ENCODE results near the gene LGALS7B.

The LGALS7B gene

GRCh38 chr19:38838986-38839761 is 50.2 kb downstream of the LGALS7B start:
- H2AFZ ChIP-seq (ENCODE audit: low read length) = no peak overlapping the region
- no peak overlapping the region for H3K4me2 ChIP-seq (ENCODE audit: low read length)
- H3K9me2 ChIP-seq (ENCODE audit: low read depth, low read length) = no peaks in the 10 kb centered on the region
- no peak overlapping the region for H3K27ac ChIP-seq (ENCODE audit: low read depth, low read length, poor library complexity, severe bottlenecking)
- peaks cover 17% of the 10 kb centered on the region for H3F3A ChIP-seq (ENCODE audit: insufficient read depth, low read length)
- TF ChIP-seq, protein P1, sequence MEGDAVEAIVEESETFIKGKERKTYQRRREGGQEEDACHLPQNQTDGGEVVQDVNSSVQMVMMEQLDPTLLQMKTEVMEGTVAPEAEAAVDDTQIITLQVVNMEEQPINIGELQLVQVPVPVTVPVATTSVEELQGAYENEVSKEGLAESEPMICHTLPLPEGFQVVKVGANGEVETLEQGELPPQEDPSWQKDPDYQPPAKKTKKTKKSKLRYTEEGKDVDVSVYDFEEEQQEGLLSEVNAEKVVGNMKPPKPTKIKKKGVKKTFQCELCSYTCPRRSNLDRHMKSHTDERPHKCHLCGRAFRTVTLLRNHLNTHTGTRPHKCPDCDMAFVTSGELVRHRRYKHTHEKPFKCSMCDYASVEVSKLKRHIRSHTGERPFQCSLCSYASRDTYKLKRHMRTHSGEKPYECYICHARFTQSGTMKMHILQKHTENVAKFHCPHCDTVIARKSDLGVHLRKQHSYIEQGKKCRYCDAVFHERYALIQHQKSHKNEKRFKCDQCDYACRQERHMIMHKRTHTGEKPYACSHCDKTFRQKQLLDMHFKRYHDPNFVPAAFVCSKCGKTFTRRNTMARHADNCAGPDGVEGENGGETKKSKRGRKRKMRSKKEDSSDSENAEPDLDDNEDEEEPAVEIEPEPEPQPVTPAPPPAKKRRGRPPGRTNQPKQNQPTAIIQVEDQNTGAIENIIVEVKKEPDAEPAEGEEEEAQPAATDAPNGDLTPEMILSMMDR (IDR thresholded peaks at IDR 0.05; ENCODE audit: low read length) = no peak
- TF ChIP-seq EZH2 (IDR thresholded peaks at IDR 0.05; ENCODE audit: borderline replicate concordance, low read length) = no peak
- H3K27me3 ChIP-seq (ENCODE audit: insufficient read depth, low read length) = no peaks in the 10 kb centered on the region
- H4K20me1 ChIP-seq (ENCODE audit: insufficient read depth, low read length) = peaks cover 3% of the 10 kb centered on the region; the same call in 1 of the 2 replicates
- no peak overlapping the region for H3K4me3 ChIP-seq (ENCODE audit: low read depth, low read length, poor library complexity, severe bottlenecking)
- H3K36me3 ChIP-seq (ENCODE audit: insufficient read depth, low read length) = peaks cover 90% of the 10 kb centered on the region
- no peaks in the 10 kb centered on the region for H3K9me3 ChIP-seq (ENCODE audit: low read length)
- peaks cover 7% of the 10 kb centered on the region for H3K4me1 ChIP-seq (ENCODE audit: insufficient read depth, low read length, severe bottlenecking)
- H3K79me2 ChIP-seq (ENCODE audit: insufficient read depth, low read length) = no peaks in the 10 kb centered on the region
- no peak overlapping the region for H3K9ac ChIP-seq (ENCODE audit: low read length)

DNA sequence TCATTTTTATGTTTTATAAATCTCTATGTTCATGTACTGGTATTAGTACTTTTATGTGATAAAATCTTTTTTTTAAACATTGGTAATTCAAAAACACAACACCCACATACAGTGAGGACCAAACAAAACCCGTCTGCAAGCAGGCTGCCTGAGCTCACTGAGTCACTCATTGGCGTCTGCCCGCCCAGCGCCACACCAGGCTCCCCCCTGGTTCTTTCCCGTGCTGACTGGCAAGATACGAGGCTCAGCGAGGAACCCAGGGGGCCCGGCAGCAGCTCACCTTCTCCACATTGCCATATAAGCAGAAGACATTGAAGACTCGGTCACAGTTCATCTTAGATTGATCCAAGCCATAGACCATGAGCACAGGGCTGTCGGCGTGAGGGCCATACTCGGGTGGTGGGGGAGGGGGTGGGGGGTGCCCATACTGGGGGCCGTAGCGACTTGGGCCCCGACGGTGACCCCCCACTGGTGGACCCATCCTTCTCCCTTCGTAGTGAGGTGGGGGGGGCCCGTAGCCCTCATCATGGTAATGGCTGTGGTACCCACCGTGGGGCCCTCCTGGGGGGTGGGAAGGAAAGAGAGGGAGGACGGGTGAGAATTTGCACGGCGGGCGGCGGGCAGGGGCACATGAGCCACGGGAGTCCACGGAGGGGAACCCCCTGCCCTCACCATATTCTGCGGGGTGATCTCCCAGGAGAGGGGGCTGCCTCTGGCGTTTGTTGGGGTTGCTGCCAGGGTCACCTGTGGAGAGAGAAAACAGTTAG is 51.0 kb downstream of the LGALS7B start:
- H3K27ac ChIP-seq (ENCODE audit: low read depth, low read length, poor library complexity, severe bottlenecking) = no peak overlapping the region
- no peaks in the 10 kb centered on the region for H3K79me2 ChIP-seq (ENCODE audit: insufficient read depth, low read length)
- no peak for TF ChIP-seq EZH2 (IDR thresholded peaks at IDR 0.05; ENCODE audit: borderline replicate concordance, low read length)
- TF ChIP-seq, protein P1 (IDR thresholded peaks at IDR 0.05; ENCODE audit: low read length) = no peak
- H3K9me2 ChIP-seq (ENCODE audit: low read depth, low read length) = no peaks in the 10 kb centered on the region
- peaks cover 17% of the 10 kb centered on the region for H3F3A ChIP-seq (ENCODE audit: insufficient read depth, low read length)
- no peak overlapping the region for H3K9ac ChIP-seq (ENCODE audit: low read length)
- H3K4me2 ChIP-seq (ENCODE audit: low read length) = no peak overlapping the region
- no peak overlapping the region for H3K4me3 ChIP-seq (ENCODE audit: low read depth, low read length, poor library complexity, severe bottlenecking)
- H3K27me3 ChIP-seq (ENCODE audit: insufficient read depth, low read length) = no peaks in the 10 kb centered on the region
- peaks cover 7% of the 10 kb centered on the region for H3K4me1 ChIP-seq (ENCODE audit: insufficient read depth, low read length, severe bottlenecking)
- H4K20me1 ChIP-seq (ENCODE audit: insufficient read depth, low read length) = peaks cover 3% of the 10 kb centered on the region; the same call in 1 of the 2 replicates
- H3K36me3 ChIP-seq (ENCODE audit: insufficient read depth, low read length) = peaks cover 99% of the 10 kb centered on the region
- no peak overlapping the region for H2AFZ ChIP-seq (ENCODE audit: low read length)
- H3K9me3 ChIP-seq (ENCODE audit: low read length) = no peaks in the 10 kb centered on the region

DNA sequence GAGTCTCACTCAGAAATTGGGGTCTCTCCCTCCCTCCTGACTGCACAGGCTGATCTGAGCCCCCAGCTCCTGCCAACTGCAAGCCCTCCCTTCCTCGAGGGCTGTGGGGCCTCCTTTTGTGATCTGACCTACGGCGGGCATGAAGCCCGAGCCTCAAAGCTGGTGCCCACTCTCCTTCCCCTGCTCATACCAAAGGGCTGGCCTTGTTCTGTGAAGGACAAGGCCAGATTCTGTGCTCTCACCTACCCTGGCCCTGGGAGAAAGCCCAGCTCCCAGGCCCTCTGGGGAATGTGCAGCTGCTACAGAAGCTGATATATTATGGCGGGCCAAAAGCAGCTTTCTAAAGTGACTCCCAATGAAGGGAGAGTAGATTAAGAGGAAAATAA is 51.6 kb downstream of the LGALS7B start:
- TF ChIP-seq, protein P1 (IDR thresholded peaks at IDR 0.05; ENCODE audit: low read length) = no peak
- no peak for TF ChIP-seq EZH2 (IDR thresholded peaks at IDR 0.05; ENCODE audit: borderline replicate concordance, low read length)
- peaks cover 7% of the 10 kb centered on the region for H3K4me1 ChIP-seq (ENCODE audit: insufficient read depth, low read length, severe bottlenecking)
- no peak overlapping the region for H3K4me2 ChIP-seq (ENCODE audit: low read length)
- H3K79me2 ChIP-seq (ENCODE audit: insufficient read depth, low read length) = no peaks in the 10 kb centered on the region
- H3K27me3 ChIP-seq (ENCODE audit: insufficient read depth, low read length) = no peaks in the 10 kb centered on the region
- H2AFZ ChIP-seq (ENCODE audit: low read length) = no peak overlapping the region
- peaks cover 100% of the 10 kb centered on the region for H3K36me3 ChIP-seq (ENCODE audit: insufficient read depth, low read length)
- H3K9me2 ChIP-seq (ENCODE audit: low read depth, low read length) = no peaks in the 10 kb centered on the region
- H3K9ac ChIP-seq (ENCODE audit: low read length) = no peak overlapping the region
- no peak overlapping the region for H3K4me3 ChIP-seq (ENCODE audit: low read depth, low read length, poor library complexity, severe bottlenecking)
- no peaks in the 10 kb centered on the region for H3K9me3 ChIP-seq (ENCODE audit: low read length)
- H3F3A ChIP-seq (ENCODE audit: insufficient read depth, low read length) = peaks cover 17% of the 10 kb centered on the region
- no peak overlapping the region for H3K27ac ChIP-seq (ENCODE audit: low read depth, low read length, poor library complexity, severe bottlenecking)
- peaks cover 3% of the 10 kb centered on the region; the same call in 1 of the 2 replicates for H4K20me1 ChIP-seq (ENCODE audit: insufficient read depth, low read length)

Measured in OCI-LY1 (cell line).